Spleen (tissue), 11 donors: ENCODE measurements around the gene DNM3. TPM values are rescaled to one million over a fixed set of nuclear protein-coding genes. Genes with fewer than 3 reads are reported as not detected.
A peak's percentile ranks its signal among the peaks of the same experiment; 100 is the strongest.

ENCODE experiments used
- DNase-seq: peaks from one replicate; pipeline ENCODE4 v3.0.0-alpha.2; 2020
- H3K27ac ChIP-seq, 8 donors: fragments of 200-600 bp; sonication (generic) in 7 of 8; 1 replicate in 4 of 8; 2 replicates in 4 of 8; pipeline versions ENCODE4 v1.5.0 to v1.8.0; 2016 to 2021; ENCODE audit warnings: inconsistent platforms in 4 of 8, mild to moderate bottlenecking in 4 of 8, moderate library complexity in 1 of 8
- H3K27me3 ChIP-seq, 7 donors: fragments of 200-600 bp; sonication (generic) in 6 of 7; replicated peaks in 1 of 7; 1 replicate in 4 of 7; 2 replicates in 3 of 7; pipeline versions ENCODE4 v1.5.0 to v1.8.0; 2016 to 2021; ENCODE audit warnings: inconsistent platforms in 3 of 7, mild to moderate bottlenecking in 1 of 7
- H3K36me3 ChIP-seq, 6 donors: fragments of 200-600 bp; sonication (generic) in 5 of 6; 1 replicate in 4 of 6; 2 replicates in 2 of 6; pipeline versions ENCODE4 v1.5.0 to v1.8.0; 2016 to 2021; ENCODE audit warnings: inconsistent platforms in 2 of 6
- H3K4me1 ChIP-seq, 6 donors: fragments of 200-600 bp; sonication (generic) in 5 of 6; 1 replicate in 3 of 6; 2 replicates in 3 of 6; pipeline versions ENCODE4 v1.5.0 to v1.8.0; 2016 to 2021; ENCODE audit warnings: inconsistent platforms in 3 of 6
- H3K4me3 ChIP-seq, 8 donors: fragments of 200-600 bp; sonication (generic) in 7 of 8; 1 replicate in 4 of 8; 2 replicates in 4 of 8; pipeline versions ENCODE4 v1.5.0 to v1.8.0; 2016 to 2021; ENCODE audit warnings: inconsistent platforms in 4 of 8, mild to moderate bottlenecking in 4 of 8, moderate library complexity in 2 of 8
- H3K9me3 ChIP-seq, 8 donors: fragments of 200-600 bp; sonication (generic) in 7 of 8; 1 replicate in 4 of 8; 2 replicates in 4 of 8; pipeline versions ENCODE4 v1.5.0 to v1.8.0; 2016 to 2021; ENCODE audit warnings: inconsistent platforms in 4 of 8
- POLR2A ChIP-seq, 3 donors: fragments of 450-650 bp; IDR thresholded peaks; one replicate each; pipeline ENCODE4 v1.5.1; 2017; ENCODE audit warnings: antibody characterized with exemption in 3 of 3, mild to moderate bottlenecking in 1 of 3
- POLR2AphosphoS5 ChIP-seq, 3 donors: sonication (generic); formaldehyde crosslinking; IDR thresholded peaks; one replicate each; pipeline ENCODE4 v1.5.1; 2017; ENCODE audit warnings: antibody characterized with exemption in 3 of 3
- WGBS, 5 donors: extraction: QIAGEN DNeasy Blood & Tissue Kit in 3 of 5; methylation state at CpG; one replicate each; pipeline versions ENCODE4 v1.1.5 to v1.1.7; 2013 to 2018; 5-methylcytosine and 5-hydroxymethylcytosine counted together
- intact Hi-C: fragments of 100-400 bp; cut with DNase I; formaldehyde crosslinking; loops from one replicate; pipeline ENCODE4 v1.15.0; 2023; ENCODE audit warnings: low total_unique reads
- polyA plus RNA-seq, 3 donors: library from polyadenylated mRNA; stranded (reverse); fragments of 200-250 nt; gene quantifications; one replicate each; pipeline ENCODE4 v1.2.1, GENCODE V29; 2013
- total RNA-seq, 7 donors: library from RNA; depleted of rRNA in 3 of 7; stranded (reverse); fragments of >200 nt in 3 of 7; fragmentation: NEBNext Ultra II Directional in 4 of 7; extraction: Animal tissue kit (Norgen Biotek cat#: 25700) in 4 of 7; gene quantifications; one replicate each; pipeline versions ENCODE4 v1.1.0 to v1.2.1, GENCODE V29; 2016 to 2021
- TF ChIP-seq, protein P1 (sequence below), 11 experiments: fragments of 200-600 bp in 7 of 11; fragments of 450-650 bp in 4 of 11; sonication (generic) in 4 of 11; IDR thresholded peaks in 8 of 11; conservative IDR thresholded peaks in 3 of 11; 1 replicate in 7 of 11; 2 replicates in 4 of 11; pipeline versions ENCODE4 v1.4.0 to v1.8.0; 2016 to 2021; ENCODE audit warnings: antibody characterized with exemption in 11 of 11, inconsistent platforms in 4 of 11, mild to moderate bottlenecking in 1 of 11
- donor health status: healthy with polysubstance abuse.
- donor health status: DM: no; HTN: no; CAD: no; lungs with moderate emphysema.
- donor health status: DM: no; HTN: no; CAD: no.
- donor health status: Bipolar disorder and iron deficiency.
- donor health status: healthy.
- donor health status: DM: no; HTN: no; CAD: no.
- donor health status: DM: yes; HTN: yes; CAD: no.

Gene DNM3
- total and polyA plus RNA-seq, 10 donors: 0.61 to 10.2 (median 4.9) TPM

DNA sequence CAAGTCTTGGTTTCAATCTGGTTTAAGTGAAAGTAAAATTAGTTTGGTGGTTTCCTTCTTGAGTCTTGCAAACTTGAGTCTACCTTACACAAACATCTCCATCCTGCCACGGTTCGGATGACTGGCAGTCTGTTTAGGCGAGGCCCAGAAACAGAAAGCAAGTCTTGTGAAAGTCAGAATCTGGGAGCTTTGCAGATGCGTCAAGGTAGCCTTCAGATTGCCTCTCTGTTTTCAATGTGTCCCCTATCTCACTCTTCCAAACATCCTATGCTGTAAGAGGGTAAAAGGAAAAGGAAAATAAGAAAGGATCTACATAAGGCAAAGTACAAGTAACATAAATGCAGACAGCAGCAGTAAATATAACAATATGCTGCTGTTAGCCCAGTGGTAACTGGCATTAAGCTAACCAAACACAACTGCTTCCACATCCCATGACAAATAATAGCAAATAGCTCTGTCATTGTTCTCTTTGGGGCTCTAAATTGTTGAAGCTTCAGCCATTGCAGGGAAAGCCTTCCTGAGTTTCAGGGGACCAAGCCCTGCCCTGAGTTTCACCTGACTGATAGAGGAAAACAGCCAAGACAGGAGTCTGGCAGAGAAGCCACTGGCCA, 552.9 kb downstream of the DNM3 start:
- Histone ChIP-seq H3K27ac (peak overlapping the region; percentile 75 to 92 (median 83)), H3K4me3 (peak overlapping the region in 1 of 8 donors; percentile 32), H3K27me3 (no peaks in the 10 kb centered on the region), H3K36me3 (no peaks in the 10 kb centered on the region), H3K4me1 (peaks cover 29 to 90% (median 60%) of the 10 kb centered on the region in 6 donors), H3K9me3 (no peaks in the 10 kb centered on the region)
- DNase-seq: peak; percentile 81
- TF ChIP-seq, protein P1, sequence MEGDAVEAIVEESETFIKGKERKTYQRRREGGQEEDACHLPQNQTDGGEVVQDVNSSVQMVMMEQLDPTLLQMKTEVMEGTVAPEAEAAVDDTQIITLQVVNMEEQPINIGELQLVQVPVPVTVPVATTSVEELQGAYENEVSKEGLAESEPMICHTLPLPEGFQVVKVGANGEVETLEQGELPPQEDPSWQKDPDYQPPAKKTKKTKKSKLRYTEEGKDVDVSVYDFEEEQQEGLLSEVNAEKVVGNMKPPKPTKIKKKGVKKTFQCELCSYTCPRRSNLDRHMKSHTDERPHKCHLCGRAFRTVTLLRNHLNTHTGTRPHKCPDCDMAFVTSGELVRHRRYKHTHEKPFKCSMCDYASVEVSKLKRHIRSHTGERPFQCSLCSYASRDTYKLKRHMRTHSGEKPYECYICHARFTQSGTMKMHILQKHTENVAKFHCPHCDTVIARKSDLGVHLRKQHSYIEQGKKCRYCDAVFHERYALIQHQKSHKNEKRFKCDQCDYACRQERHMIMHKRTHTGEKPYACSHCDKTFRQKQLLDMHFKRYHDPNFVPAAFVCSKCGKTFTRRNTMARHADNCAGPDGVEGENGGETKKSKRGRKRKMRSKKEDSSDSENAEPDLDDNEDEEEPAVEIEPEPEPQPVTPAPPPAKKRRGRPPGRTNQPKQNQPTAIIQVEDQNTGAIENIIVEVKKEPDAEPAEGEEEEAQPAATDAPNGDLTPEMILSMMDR (IDR thresholded peaks at IDR 0.05 in 8 of 11, conservative IDR thresholded peaks at IDR 0.05 in 3 of 11): no peak
- peak in 1 of 3 donors; percentile 73 for TF ChIP-seq POLR2AphosphoS5 (IDR thresholded peaks at IDR 0.05)
- TF ChIP-seq POLR2A (IDR thresholded peaks at IDR 0.05): peak in 1 of 3 donors; percentile 48
- intact Hi-C loops: loop anchor here (10.0 kb wide), 1 partner anchor 209 kb away; no protein-coding TSS in a partner anchor
- WGBS, 5 donors: 7 to 15% (median 13%) methylated on average over 4 of the region's 4 CpGs

DNA sequence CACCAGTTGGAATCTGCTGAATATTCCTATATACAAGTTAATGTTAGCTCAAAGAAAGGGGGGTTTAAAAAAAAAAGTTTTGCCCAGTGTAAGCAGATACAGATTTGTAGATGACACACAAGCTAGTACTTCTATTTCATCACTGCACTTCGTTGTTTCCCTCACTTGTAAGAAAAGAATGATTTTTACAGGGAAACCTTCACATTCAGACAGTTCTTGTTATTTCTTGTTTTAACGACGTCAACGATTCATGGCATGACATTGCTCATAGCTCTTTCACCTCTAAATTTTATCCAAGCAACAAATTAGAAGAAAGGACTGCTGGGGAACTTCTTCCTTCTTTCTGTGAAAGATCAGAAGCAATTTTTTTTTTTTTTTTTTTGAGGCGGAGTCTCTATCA, 553.5 kb downstream of the DNM3 start:
- H3K36me3 ChIP-seq: no peaks in the 10 kb centered on the region
- peaks cover 32 to 90% (median 64%) of the 10 kb centered on the region in 6 donors for H3K4me1 ChIP-seq
- TF ChIP-seq POLR2A (IDR thresholded peaks at IDR 0.05) (no peak), POLR2AphosphoS5 (IDR thresholded peaks at IDR 0.05) (no peak)
- TF ChIP-seq, protein P1 (IDR thresholded peaks at IDR 0.05 in 8 of 11, conservative IDR thresholded peaks at IDR 0.05 in 3 of 11): no peak
- no peaks in the 10 kb centered on the region for H3K27me3 ChIP-seq
- H3K9me3 ChIP-seq: no peaks in the 10 kb centered on the region
- no peak overlapping the region for H3K4me3 ChIP-seq
- intact Hi-C loops: loop anchor here (10.0 kb wide), 1 partner anchor 210 kb away; no protein-coding TSS in a partner anchor
- DNase-seq: no peak
- 80 to 91% (median 84%) methylated on average over 5 of the region's 5 CpGs for WGBS, 5 donors
- H3K27ac ChIP-seq: peak overlapping the region; percentile 75 to 92 (median 83)

- WGBS, 5 donors: 86 to 97% (median 94%) methylated on average over 3 of the region's 3 CpGs
- Histone ChIP-seq H3K27ac (peak overlapping the region; percentile 75 to 92 (median 83)), H3K9me3 (no peaks in the 10 kb centered on the region), H3K4me3 (no peak overlapping the region), H3K4me1 (peaks cover 31 to 90% (median 61%) of the 10 kb centered on the region in 6 donors), H3K27me3 (no peaks in the 10 kb centered on the region), H3K36me3 (no peaks in the 10 kb centered on the region)
- DNase-seq: no peak
- intact Hi-C loops: loop anchor here (10.0 kb wide), 1 partner anchor 211 kb away; no protein-coding TSS in a partner anchor
- no peak for TF ChIP-seq POLR2A (IDR thresholded peaks at IDR 0.05)
- no peak for TF ChIP-seq POLR2AphosphoS5 (IDR thresholded peaks at IDR 0.05)
- TF ChIP-seq, protein P1 (IDR thresholded peaks at IDR 0.05 in 8 of 11, conservative IDR thresholded peaks at IDR 0.05 in 3 of 11): no peak
Measured at GRCh38 chr1:172395576-172395975, 554.3 kb downstream of the DNM3 start.

DNA sequence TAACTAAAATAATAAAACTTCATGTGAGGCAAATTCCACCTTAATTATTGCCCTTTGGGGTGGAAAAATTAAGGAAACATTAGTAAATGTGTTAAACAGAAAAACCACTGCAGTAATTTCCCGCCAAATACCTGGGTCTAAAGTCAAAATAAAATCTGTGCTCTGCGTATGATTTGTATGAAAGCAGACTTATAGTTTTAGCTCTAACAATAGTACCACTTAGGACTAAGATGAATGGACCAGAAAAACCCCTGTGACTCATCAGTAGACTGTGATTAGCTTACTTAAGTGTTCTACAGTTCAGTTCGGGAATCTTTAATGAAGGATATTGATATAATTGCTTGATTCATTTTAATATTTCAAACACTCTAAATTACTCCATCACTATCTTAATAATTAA, 555.9 kb downstream of the DNM3 start:
- Histone ChIP-seq H3K27ac (peak overlapping the region in 2 of 8 donors; percentile 78 to 79), H3K27me3 (no peaks in the 10 kb centered on the region), H3K9me3 (no peaks in the 10 kb centered on the region), H3K4me3 (no peak overlapping the region), H3K36me3 (no peaks in the 10 kb centered on the region), H3K4me1 (peaks cover 25 to 81% (median 53%) of the 10 kb centered on the region in 6 donors)
- intact Hi-C loops: loop anchor here (10.0 kb wide), 1 partner anchor 212 kb away; no protein-coding TSS in a partner anchor
- 66 to 80% (median 78%) methylated on average over 3 of the region's 3 CpGs for WGBS, 5 donors
- TF ChIP-seq, protein P1 (IDR thresholded peaks at IDR 0.05 in 8 of 11, conservative IDR thresholded peaks at IDR 0.05 in 3 of 11): no peak
- TF ChIP-seq POLR2AphosphoS5 (IDR thresholded peaks at IDR 0.05) (no peak), POLR2A (IDR thresholded peaks at IDR 0.05) (no peak)
- no peak for DNase-seq
